DLD1 (cell line): ENCODE data around the gene GABBR1.

Experiments used
- in situ Hi-C: cut with HindIII; loops from 2 replicates; pipeline ENCODE4 v1.10.0; 2017; ENCODE audit warnings: low sequenced_read_pairs

Gene GABBR1

DNA sequence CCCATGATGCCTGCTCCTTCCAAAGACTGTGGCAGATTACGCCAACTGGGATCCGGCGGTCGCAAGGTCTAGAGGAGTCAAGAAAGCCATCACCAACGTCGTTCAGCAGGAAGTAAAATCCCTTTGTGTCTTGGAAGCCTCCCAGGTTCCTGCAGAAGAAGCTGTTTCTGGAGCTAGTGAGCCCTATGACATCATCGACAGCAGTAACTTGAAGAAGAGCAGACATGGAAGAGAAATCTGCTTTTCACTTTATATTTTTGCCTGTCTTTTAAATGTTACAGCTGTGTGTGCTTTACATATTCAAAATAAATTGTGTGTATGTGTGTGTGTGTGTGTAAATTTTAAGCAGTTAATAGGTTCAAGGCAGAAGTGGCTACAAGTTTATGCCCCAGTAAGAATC lies 55.4 kb downstream of the GABBR1 start:
- in situ Hi-C loops = no loop called here

DNA sequence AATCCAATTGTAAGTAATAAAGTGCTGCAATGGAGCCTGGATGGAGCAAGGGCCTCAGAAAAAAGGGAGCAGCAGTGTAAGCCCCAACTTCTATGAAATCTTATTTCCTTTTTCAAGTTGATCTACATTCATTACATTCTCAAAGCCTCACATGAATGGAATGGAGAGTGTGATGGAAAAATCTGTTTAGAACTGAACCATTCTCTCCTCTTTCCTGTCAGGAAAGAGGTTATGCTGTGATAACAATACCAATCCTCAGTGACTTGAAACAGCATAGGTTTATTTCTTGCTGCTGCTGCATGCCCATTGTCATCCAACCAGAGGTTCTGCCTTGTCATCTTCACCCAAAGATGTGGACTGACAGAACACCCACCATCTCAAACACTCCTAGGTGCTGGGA lies 56.9 kb downstream of the GABBR1 start:
- in situ Hi-C loops = no loop called here

DNA sequence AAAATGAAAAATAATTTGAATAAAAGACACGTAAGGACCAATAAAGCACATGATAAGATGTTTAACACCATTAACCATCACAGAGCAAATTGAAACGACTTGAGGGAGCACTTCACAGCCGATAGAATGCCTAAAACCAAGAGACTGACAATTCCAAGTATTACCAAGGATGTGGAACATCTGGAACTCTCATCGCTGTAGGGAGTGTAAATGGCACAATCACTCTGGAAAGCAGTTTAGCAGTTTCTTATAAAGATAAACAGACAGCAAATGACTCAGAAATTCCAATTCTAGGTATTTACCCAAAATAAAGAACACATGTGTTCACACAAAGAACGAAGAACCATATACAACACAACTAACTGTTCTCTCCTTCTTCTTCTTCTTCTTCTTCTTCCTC lies 65.0 kb downstream of the GABBR1 start:
- in situ Hi-C loops = no loop called here

- in situ Hi-C loops = no loop called here
These were observed 65.4 kb downstream of the GABBR1 start for GRCh38 chr6:29567541-29567940.

GRCh38 chr6:29566856-29567255 lies 66.1 kb downstream of the GABBR1 start:
- in situ Hi-C loops = no loop called here

DNA sequence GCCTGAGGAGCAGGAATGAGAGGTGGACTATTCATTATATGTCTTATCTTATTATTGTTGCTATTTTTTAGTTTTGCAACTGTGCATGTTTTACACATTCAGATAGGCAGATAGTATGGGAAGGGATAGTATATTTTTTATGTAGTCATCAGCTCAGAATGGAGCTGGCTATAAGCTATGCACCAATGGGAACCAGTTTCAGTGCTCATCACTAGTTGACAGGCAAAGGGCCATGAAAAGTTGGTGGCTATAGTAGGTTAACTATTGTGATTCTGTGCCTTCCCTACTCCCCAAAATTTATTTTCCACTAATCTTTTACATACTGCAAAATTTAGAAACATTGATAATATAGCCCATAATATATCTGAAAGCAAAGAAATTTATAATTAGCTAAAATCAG lies 68.1 kb downstream of the GABBR1 start:
- in situ Hi-C loops = no loop called here

- in situ Hi-C loops = no loop called here
These were observed 69.5 kb downstream of the GABBR1 start for GRCh38 chr6:29563435-29563965.

- in situ Hi-C loops = no loop called here
These were observed 71.3 kb downstream of the GABBR1 start for GRCh38 chr6:29561606-29562181.

DNA sequence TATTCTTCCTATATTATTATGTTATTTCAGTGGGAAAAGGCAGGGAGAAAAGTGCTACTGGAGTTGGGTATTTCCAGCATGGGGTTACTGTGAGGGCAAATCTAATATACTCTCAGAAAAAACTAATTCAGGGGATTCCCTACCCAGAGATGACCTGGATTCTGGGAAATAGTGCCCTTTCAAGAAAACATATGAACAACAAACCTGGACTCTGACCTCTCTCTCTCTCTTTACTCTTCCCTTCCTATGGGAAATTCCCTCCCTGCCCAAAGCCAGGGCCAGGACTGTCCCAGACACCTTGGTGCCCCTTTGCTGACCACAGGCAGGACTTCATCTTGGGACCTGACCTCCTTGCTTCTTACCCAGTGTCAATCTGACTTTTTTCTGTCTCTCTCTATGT lies 71.9 kb downstream of the GABBR1 start:
- in situ Hi-C loops = no loop called here

DNA sequence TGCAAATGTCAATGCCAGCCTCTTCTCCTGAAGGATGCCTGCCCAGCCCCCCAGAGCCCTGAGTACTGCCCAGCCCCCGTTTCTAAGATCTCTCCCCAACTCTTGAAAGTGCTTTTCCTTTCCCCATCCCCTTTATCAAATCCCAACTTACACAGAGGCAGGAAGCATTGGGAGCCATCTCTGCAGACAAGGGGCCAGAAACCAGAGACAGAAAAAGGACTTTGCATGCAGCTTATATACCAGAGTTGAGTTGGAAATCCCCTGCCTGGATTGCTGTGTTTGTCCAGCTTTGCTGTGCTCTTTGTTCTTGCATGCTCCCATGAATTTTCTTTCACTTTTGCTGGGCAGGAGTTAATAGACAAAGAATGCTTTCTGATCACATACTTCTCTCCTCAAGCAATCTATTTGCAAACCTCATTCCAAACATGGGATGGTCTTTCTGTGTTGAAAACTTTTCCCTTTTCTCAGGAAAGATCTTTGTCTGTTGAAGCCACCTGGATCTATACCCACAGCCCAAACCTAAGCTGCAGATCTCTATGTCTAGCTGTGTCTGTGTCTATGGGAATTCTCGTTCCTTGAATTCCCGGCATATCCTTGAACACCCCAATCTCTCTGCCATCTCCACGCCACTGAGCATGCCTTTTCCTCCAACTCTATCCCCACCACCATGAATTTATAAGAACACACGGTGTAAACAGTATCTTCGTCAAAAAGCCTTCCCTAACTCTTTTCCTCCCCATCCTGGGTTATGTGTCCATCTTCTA lies 73.3 kb downstream of the GABBR1 start, which contains the start of gene UBD:
UBD (minus strand) TSS at position 209 of the 764 bp plus-strand sequence; CDS start at position 178, 31 bp downstream.
- in situ Hi-C loops = no loop called here

DNA sequence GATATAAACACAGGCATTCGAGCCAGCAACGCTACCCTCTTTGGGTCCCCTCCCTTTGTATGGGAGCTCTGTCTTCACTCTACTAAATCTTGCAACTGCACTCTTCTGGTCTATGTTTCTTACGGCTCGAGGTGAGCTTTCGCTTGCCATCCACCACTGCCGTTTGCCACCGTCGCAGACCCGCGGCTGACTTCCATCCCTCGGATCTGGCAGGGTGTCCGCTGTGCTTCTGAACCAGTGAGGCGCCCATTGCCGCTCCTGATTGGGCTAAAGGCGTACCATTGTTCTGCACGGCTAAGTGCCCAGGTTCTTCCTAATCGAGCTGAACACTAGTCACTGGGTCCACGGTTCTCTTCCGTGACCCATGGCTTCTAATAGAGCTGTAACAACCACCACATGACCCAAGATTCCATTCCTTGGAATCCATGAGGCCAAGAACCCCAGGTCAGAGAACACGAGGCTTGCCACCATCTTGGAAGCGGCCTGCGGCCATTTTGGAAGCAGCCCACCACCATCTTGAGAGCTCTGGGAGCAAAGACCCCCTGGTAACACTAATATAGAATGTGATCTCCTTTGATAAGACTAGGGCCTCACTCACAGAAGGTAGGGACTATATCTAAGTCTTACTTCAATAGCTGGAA lies 74.4 kb downstream of the GABBR1 start:
- in situ Hi-C loops = no loop called here

DNA sequence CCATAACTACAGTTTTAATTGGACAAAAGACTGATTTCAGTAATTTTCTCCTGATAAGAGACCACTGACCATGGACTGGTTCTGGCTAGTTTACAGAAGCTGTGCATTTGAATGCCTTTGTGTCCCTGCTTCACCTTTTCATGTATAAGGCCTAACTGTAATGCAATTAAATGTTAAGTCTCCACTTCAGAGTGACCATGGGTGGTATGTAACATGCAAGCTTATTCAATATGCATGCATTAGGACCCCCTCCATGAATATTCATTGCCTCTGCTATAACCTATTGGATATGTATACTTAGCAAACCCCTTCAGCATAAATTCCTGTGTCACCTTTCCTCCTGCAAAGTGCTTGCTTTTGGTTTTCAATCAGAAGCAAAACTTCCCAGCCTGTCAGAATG lies 75.7 kb downstream of the GABBR1 start:
- in situ Hi-C loops = no loop called here

DNA sequence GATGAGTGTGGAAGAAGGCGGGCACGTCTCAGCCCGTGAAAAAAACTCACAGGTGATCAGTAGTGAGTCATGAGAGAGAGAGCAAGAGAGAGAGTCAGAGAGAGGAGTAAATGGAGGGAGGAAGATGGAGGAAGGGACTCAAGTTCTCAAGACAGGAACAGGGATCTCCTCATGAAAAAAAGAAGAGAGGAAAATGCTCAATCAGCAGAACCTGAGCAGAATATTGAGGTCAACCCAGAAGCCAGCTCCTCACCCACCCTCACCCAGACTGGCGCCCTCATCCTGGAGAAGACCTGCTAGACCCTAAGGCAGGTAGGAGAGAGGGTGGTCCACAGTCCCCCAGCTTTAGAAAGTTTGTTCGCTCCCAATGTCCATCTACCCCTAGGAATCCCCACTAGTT lies 78.2 kb downstream of the GABBR1 start:
- in situ Hi-C loops = no loop called here

GRCh38 chr6:29553268-29554057 lies 79.5 kb downstream of the GABBR1 start:
- in situ Hi-C loops = no loop called here

- in situ Hi-C loops = no loop called here
These were observed 80.4 kb downstream of the GABBR1 start for GRCh38 chr6:29552512-29553051.

GRCh38 chr6:29547573-29547972 lies 85.4 kb downstream of the GABBR1 start:
- in situ Hi-C loops = no loop called here

GRCh38 chr6:29537714-29538403 lies 95.1 kb downstream of the GABBR1 start:
- in situ Hi-C loops = no loop called here

- in situ Hi-C loops = no loop called here
These were observed 100.5 kb downstream of the GABBR1 start for GRCh38 chr6:29532320-29532951.

GRCh38 chr6:29531668-29532067 lies 101.3 kb downstream of the GABBR1 start:
- in situ Hi-C loops = no loop called here
